GM18870 (cell line): ENCODE data around the gene MAPKAP1.

Source experiments
- ATAC-seq: cut with Tn5 transposase; IDR thresholded peaks from one replicate; pipeline ENCODE4 v1.9.1; 2021; ENCODE audit warnings: moderate library complexity; ENCODE audit not compliant: unreplicated experiment

MAPKAP1 gene

DNA sequence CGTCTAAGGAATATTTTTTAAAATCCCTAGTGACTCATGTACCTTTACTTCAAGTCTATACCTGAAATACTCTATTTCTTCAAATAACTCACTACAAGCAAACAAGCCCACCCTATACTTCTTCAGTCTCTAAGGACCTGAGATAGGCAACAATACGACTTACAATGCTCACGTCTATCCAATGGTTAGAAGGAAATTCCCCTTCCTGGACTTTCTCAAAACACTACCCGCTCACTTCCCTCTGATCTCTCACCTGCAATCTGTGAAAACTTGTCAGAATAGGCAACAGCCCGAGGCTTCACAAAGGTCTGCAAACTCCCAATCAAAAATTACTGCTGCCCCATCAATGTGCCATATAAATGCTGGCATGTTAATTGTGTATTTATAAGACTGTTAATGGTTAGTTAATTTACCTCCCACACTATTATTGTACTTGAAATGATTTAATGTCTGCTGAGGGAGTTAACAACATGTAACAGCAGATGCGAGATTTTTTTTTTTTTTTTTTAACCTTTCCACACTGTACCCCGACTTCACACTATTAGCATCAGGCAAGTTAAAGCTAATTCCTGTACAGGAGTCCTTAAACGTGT is 27.3 kb downstream of the MAPKAP1 start:
- no peak for ATAC-seq

DNA sequence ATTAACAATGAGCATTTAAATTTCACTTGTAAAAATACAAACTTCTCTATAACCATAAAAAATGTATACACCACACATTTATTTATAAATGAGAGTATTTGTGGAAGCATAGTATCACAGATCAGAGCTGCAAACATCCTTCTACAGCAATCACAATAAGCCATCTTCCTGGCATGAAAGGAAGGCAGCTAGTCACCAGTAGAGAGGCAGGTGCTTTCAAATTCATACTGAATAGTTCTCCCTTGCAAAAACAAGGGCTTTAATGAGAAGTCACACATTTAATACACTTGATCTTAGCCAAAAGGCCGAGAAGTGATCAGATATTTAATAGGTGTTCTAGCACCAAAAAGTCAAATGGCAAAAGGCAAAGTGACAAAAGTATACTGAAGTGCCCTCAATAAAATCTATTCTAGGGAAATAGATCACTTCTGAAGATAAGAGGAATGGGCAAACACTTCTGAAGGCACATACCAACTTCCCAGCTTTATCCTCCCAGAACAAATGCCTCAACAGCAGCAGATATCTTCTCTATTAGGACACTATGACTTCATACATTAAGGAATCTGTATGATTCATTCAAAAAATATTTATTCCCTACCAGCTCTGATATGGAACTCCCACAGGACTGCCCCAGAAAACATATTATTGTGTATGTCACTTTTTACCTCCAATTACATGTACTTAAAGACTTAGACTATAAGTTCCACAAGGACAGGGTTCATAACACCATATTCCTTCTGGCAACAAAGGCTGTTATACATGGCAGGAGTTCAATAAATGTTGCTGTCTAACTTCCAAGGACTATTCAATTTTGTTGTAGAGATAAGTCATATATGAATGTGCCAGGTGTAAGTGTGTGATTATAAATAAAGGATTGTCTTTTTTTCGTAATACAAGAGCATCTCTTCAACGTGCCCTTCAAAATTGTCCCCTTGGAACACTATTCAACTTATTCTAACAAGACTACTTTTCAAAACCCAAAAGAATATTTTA is 31.7 kb downstream of the MAPKAP1 start:
- ATAC-seq, result no peak

GRCh38 chr9:125672876-125673275 is 34.1 kb downstream of the MAPKAP1 start:
- no peak for ATAC-seq

DNA sequence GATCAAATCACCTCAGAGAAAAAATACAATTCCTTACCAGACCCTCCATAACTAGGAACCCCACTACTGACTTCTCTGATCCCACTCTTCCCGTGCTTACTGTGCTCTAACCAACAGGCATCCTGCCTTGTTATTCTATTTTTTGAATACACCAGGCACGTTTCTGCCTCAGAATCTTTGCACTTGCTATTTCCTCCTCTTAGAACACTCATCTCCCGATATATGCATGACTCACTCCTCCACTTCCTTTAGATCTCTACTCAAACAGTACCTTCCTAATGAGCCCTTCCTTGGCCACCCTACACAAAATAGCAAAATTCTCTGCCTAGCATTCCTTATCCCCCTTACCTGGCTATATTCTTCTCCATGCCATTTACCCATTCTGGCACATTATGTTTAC is 43.9 kb downstream of the MAPKAP1 start:
- ATAC-seq, result no peak

DNA sequence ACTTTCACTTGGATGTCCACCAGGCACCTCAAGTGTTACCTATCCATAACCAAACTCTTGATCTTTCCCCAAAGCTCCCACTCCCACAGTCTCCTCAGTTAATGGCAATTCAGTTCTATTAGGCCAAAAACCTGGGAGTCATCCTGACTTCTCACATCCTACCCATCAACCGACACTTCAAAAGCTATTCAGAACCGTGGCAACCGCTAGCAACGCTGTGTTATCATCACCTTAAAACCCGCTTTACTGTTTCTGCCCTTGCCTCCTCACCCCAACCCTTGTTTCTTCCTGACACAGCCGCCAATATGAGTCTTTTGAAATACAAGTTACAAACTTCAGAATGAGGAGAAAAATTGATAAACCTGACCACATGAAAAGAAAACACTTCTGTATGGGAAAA is 46.5 kb downstream of the MAPKAP1 start:
- ATAC-seq, result no peak

GRCh38 chr9:125659954-125660353 is 47.1 kb downstream of the MAPKAP1 start:
- ATAC-seq, result no peak

- ATAC-seq, result no peak
Measured at GRCh38 chr9:125659201-125659840, 47.7 kb downstream of the MAPKAP1 start.

DNA sequence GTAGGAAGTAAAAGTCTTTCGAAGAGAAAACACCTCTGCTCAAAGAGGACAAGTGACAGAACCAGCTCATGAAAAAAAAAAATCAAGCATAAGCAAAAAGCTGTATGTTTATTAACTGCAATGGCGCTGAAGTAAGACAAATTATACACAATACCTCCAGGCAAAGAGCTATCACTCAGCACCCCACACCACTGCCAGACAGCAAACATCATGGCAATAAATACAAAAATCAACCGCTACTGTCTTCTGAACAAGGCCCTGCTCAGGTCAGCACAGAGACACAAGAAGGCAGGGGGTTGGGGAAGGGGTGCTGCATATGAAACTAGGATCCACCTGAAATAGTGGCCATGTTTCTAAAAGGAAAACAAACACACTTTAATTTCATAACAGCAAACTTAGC is 50.4 kb downstream of the MAPKAP1 start:
- no peak for ATAC-seq

GRCh38 chr9:125655691-125656410 is 51.2 kb downstream of the MAPKAP1 start:
- no peak for ATAC-seq

GRCh38 chr9:125655066-125655633 is 51.9 kb downstream of the MAPKAP1 start:
- no peak for ATAC-seq

DNA sequence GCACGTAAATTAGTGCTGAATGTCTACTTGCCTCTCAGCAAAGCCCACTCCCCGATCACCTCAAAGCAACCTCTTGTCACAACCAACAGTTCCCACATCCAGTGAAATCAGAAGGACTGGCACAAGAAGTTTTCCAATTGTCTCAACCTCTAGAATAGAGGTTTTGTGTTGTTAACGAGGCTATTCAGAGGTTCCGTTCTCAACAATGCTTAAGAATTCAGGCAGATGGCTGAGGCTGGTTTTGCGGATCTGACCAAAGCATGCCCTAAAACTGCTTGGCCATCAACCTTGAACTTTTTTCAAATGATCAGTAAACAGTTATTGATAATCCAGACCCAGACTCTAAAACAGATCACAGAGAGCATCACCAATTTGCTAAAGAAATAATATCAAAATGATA is 52.9 kb downstream of the MAPKAP1 start:
- ATAC-seq, result no peak

- ATAC-seq, result no peak
Measured at GRCh38 chr9:125653325-125653724, 53.7 kb downstream of the MAPKAP1 start.

DNA sequence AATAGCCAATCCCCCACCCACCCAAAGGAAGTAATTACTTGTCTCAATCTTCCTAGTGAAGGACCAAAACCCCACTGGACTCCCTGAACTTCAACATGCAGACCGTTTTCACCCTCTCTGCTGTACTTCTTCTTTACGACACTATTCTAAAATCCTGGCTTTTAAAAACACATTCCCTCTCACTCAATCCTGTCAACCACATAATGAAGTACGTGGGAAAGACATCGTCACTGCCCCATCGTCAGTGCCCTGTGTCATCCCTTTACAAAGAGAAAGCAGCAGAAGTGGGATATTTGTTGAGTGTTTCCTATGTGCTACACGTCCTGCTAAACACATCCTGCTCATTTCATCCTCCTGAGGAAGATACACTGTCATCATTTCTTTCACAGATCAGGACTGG is 54.2 kb downstream of the MAPKAP1 start:
- no peak for ATAC-seq

DNA sequence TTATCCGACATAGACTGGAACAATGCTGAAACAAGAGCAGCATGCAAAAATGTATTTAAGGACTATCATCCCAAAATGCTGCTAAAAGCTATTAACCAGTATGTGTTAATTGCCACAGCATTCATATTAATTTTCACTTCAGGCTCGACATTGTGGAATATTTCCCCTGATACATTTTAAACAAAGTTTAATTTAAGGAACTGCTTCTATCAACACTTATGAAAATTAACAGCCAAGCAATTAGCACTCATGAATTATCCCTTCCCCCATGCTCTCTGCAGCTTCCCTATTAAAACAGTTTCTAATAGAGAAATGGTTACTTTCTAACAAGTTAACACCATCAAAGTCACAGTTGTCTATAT is 54.8 kb downstream of the MAPKAP1 start:
- no peak for ATAC-seq

DNA sequence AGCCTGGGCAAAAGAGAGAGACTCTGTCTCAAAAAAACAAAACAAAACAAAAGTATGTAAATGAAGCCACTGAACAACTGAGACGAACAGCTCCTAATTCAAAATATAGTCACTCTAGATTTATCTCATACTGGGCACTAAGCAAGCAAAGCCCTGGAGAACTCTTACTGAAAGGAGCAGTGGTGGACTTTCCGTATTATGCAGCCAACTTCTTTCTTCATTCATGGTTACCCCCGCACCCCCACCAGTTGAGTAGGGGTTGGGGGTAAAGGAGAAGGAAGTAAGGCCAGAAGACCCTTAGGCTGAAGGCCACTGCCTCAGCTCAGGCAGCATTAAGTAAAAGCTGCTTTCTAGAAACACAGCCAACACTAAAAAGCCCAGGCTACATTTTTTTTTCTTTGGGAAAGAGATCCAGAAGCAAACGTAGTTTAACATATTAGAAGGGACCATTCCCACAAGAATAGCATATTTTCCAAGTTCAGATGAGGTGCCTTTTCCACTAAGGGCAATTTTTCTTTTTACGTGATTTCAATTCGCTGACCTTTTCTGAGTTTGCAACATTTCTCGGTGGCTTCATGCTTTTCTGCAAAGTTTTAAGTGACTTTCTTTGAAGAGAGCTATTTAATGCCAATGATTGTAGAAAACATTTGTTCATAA is 55.3 kb downstream of the MAPKAP1 start:
- ATAC-seq, result no peak

DNA sequence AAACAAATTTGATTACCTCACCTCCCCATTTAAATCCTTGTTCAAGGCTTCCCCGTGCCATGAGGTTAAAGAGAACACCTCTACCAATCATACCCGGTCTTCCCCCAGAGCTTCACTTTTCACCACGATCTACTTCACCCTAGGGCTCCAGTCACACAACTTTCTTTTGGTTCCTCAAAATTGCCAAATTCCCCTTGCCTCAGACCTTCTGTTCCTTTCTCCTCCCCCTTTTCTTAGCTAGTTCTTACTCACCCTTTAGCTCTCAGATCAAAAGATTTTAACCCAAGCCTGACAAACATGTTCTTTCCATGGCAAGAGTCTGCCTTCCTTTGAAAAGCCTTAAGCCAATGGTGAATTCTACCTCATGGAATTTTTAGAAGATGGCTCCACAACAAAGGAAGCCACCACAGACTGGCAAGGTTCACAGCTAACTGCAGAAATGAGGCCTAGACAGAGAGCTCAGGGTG is 56.7 kb downstream of the MAPKAP1 start:
- peak; percentile 66 for ATAC-seq

DNA sequence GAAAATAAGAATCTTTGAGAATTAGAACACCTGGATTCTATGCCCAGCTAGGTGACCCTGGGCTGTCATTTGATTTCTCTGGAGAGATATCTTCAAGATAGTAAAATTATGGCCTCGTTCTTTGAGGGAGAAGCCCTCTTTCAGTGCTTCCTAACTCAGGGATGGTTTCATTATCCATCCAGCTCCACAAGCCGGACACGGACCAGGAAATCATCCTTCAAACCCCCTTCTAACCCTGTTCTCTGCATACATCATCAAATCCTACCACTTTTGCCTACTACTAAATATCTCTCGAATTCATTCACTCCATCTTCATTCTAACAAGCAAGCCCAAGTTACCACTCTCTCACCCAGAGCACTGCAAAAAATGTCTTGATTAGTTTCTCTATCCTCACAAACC is 57.2 kb downstream of the MAPKAP1 start:
- ATAC-seq, result no peak

GRCh38 chr9:125649315-125649714 is 57.7 kb downstream of the MAPKAP1 start:
- ATAC-seq, result no peak

GRCh38 chr9:125648294-125648693 is 58.7 kb downstream of the MAPKAP1 start:
- ATAC-seq, result no peak

GRCh38 chr9:125646621-125647100 is 60.3 kb downstream of the MAPKAP1 start:
- peak; percentile 30 for ATAC-seq
